Stomach smooth muscle (tissue), 2 donors: Measurements from ENCODE around the gene SNAPIN.

ENCODE experiments used
- H3K27ac ChIP-seq: one replicate; pipeline ENCODE4 v1.7.0; 2013; ENCODE audit warnings: mild to moderate bottlenecking, low read length, inconsistent platforms
- H3K27me3 ChIP-seq, 2 donors: one replicate each; pipeline ENCODE4 v1.7.0; 2013; ENCODE audit warnings: low read length in 2 of 2; ENCODE audit not compliant: insufficient read depth in 2 of 2, control insufficient read depth in 1 of 2
- H3K36me3 ChIP-seq, 2 donors: one replicate each; pipeline ENCODE4 v1.7.0; 2013; ENCODE audit warnings: low read length in 2 of 2; ENCODE audit not compliant: control insufficient read depth in 2 of 2, insufficient read depth in 2 of 2
- H3K4me1 ChIP-seq: one replicate; pipeline ENCODE4 v1.7.0; 2013; ENCODE audit warnings: low read length; ENCODE audit not compliant: control insufficient read depth, insufficient read depth
- H3K4me3 ChIP-seq, 2 donors: one replicate each; pipeline ENCODE4 v1.7.0; 2013; ENCODE audit warnings: low read length in 2 of 2
- H3K9ac ChIP-seq, 2 donors: one replicate each; pipeline ENCODE4 v1.7.0; 2013; ENCODE audit warnings: low read length in 2 of 2, mild to moderate bottlenecking in 1 of 2
- H3K9me3 ChIP-seq, 2 donors: one replicate each; pipeline ENCODE4 v1.7.0; 2013; ENCODE audit warnings: low read length in 2 of 2; ENCODE audit not compliant: control insufficient read depth in 2 of 2
- donor health status: healthy.
- donor health status: Pancreatic carcinoma.

Gene SNAPIN

GRCh38 chr1:153614189-153614900 is 44.2 kb upstream of the SNAPIN start:
- Histone ChIP-seq H3K27ac (no peak overlapping the region), H3K36me3 (peaks cover 0 to 4% of the 10 kb centered on the region in 2 donors), H3K4me3 (no peak overlapping the region), H3K9ac (no peak overlapping the region), H3K9me3 (no peaks in the 10 kb centered on the region), H3K4me1 (peaks cover 54% of the 10 kb centered on the region), H3K27me3 (no peaks in the 10 kb centered on the region)

DNA sequence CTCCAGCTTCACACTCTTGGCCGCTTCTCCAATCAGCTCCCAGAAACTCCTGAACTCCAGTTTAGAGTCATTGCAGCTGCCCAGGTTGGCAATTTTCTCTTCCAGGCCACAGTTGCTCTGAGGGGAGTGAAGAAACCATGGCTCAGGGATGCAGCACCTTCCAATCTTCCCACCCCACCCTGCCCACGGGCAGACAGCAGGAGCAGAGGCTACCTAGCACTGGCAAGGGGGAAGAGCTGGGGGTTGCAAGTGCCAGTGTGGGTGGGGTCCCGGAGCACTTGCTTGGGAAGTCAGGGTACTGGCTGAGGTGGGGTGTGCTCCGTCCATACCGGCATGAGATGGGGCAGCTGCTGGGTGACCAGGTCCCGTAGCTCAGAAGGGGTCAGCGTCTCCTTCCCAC is 43.6 kb upstream of the SNAPIN start:
- Histone ChIP-seq H3K4me3 (no peak overlapping the region), H3K9me3 (no peaks in the 10 kb centered on the region), H3K4me1 (peaks cover 49% of the 10 kb centered on the region), H3K27me3 (no peaks in the 10 kb centered on the region), H3K36me3 (peaks cover 0 to 7% of the 10 kb centered on the region in 2 donors), H3K27ac (no peak overlapping the region), H3K9ac (no peak overlapping the region)

GRCh38 chr1:153615406-153615805 is 43.1 kb upstream of the SNAPIN start:
- Histone ChIP-seq H3K36me3 (peaks cover 0 to 7% of the 10 kb centered on the region in 2 donors), H3K9ac (no peak overlapping the region), H3K27me3 (no peaks in the 10 kb centered on the region), H3K9me3 (no peaks in the 10 kb centered on the region), H3K4me3 (no peak overlapping the region), H3K4me1 (peaks cover 45% of the 10 kb centered on the region), H3K27ac (no peak overlapping the region)

DNA sequence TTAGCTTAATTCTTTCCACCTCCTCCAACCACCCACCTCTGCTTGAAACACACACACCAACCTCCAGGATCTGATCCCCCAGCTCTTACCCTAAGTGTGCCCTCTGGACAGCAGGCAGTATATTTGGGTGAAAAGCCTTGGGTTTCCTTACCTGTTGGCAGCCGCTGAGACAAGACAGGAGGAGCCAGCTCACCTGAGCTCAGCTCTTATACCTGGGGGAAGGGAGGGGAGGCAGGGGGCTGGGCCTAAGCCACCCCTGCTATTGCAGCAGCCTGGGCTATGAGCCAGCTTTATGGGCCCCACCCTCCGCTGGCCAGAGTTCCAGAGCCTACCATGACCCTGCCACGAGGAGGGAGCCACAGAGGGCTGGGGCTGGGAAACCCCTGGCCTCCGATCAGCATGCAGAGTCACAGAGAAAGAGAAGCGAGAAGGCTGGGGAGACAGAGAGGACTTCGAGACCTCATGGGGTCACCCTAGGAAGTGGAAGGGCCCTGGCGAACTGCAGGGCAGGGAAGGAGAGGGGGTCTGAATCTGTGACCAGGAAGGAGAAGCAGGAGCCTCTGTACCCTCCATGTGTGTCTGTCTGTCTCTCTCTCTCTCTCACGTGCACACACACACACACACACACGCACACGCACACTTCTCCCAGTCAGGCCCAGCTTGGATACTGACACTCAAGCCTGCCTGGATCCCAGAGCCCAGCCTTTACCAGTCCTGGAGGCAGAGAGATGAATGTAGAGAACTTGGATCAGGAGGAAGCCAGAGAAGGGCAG is 42.2 kb upstream of the SNAPIN start, which contains the start of gene S100A14:
S100A14 (minus strand) TSS at position 182 of the 773 bp plus-strand sequence. CDS start 467 bp downstream, outside the sequence.
- no peak within 1 kb of the TSS for H3K4me3 ChIP-seq
- H3K27me3 ChIP-seq, result no peaks in the 10 kb centered on the region
- no peaks in the 10 kb centered on the region for H3K9me3 ChIP-seq
- peaks cover 37% of the 10 kb centered on the region for H3K4me1 ChIP-seq
- no peak within 1 kb of the TSS for H3K9ac ChIP-seq
- H3K36me3 ChIP-seq, result peaks cover 0 to 7% of the 10 kb centered on the region in 2 donors
- H3K27ac ChIP-seq, result no peak within 1 kb of the TSS

- Histone ChIP-seq H3K9me3 (no peaks in the 10 kb centered on the region), H3K9ac (no peak overlapping the region), H3K36me3 (peaks cover 0 to 7% of the 10 kb centered on the region in 2 donors), H3K27me3 (no peaks in the 10 kb centered on the region), H3K4me3 (no peak overlapping the region), H3K4me1 (peaks cover 31% of the 10 kb centered on the region), H3K27ac (no peak overlapping the region)
These were observed 41.6 kb upstream of the SNAPIN start for GRCh38 chr1:153616917-153617311.

GRCh38 chr1:153617663-153618062 is 40.8 kb upstream of the SNAPIN start:
- H3K27ac ChIP-seq, result no peak overlapping the region
- H3K4me3 ChIP-seq, result no peak overlapping the region

GRCh38 chr1:153619171-153619570 is 39.3 kb upstream of the SNAPIN start:
- no peaks in the 10 kb centered on the region for H3K27me3 ChIP-seq
- peaks cover 25% of the 10 kb centered on the region for H3K4me1 ChIP-seq
- no peaks in the 10 kb centered on the region for H3K9me3 ChIP-seq
- H3K27ac ChIP-seq, result no peak overlapping the region
- H3K4me3 ChIP-seq, result no peak overlapping the region
- peaks cover 0 to 7% of the 10 kb centered on the region in 2 donors for H3K36me3 ChIP-seq
- no peak overlapping the region for H3K9ac ChIP-seq

More at GRCh38 chr1:153617663-153618062, 40.8 kb upstream of the SNAPIN start:
- Histone ChIP-seq H3K27me3 (no peaks in the 10 kb centered on the region), H3K4me1 (peaks cover 28% of the 10 kb centered on the region), H3K9me3 (no peaks in the 10 kb centered on the region), H3K9ac (no peak overlapping the region), H3K36me3 (peaks cover 0 to 7% of the 10 kb centered on the region in 2 donors)

GRCh38 chr1:153623101-153623500 is 35.4 kb upstream of the SNAPIN start:
- Histone ChIP-seq H3K36me3 (peaks cover 0 to 7% of the 10 kb centered on the region in 2 donors), H3K9me3 (no peaks in the 10 kb centered on the region), H3K27me3 (no peaks in the 10 kb centered on the region), H3K9ac (no peak overlapping the region), H3K4me1 (peaks cover 40% of the 10 kb centered on the region), H3K4me3 (no peak overlapping the region), H3K27ac (no peak overlapping the region)

DNA sequence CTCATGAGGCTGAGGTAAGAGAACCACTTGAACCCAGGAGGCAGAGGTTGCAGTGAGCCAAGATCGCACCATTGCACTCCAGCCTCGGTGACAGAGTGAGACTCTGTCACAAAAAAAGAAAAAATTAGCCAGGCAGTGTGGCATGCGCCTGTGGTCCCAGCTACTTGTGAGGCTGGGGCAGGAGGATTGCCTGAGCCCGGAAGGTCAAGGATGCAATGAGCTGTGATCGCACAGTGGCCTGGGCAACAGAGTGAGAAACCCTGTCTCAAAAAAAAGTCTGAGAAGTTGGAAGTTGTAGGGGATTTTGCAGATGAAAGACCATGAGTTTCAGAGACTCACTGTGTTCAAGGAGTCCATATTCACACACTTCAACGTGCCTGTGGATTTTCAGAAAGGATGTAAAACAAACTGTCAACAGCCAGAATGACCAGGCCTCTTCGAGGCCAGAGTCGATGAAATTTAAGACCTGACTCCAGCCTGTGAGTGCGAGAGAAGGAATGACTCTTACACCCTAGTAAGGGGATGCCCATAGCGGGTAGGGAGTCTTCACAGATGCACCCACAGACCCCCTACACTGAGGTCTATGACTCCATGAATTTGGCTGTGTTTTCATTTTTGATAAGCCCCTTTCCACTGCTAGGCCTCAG is 33.4 kb upstream of the SNAPIN start:
- H3K4me1 ChIP-seq, result peaks cover 45% of the 10 kb centered on the region
- no peaks in the 10 kb centered on the region for H3K36me3 ChIP-seq
- H3K27me3 ChIP-seq, result no peaks in the 10 kb centered on the region
- H3K9me3 ChIP-seq, result no peaks in the 10 kb centered on the region
- peak overlapping the region; percentile 83 for H3K27ac ChIP-seq
- no peak overlapping the region for H3K4me3 ChIP-seq
- H3K9ac ChIP-seq, result peak overlapping the region in 1 of 2 donors; percentile 51

DNA sequence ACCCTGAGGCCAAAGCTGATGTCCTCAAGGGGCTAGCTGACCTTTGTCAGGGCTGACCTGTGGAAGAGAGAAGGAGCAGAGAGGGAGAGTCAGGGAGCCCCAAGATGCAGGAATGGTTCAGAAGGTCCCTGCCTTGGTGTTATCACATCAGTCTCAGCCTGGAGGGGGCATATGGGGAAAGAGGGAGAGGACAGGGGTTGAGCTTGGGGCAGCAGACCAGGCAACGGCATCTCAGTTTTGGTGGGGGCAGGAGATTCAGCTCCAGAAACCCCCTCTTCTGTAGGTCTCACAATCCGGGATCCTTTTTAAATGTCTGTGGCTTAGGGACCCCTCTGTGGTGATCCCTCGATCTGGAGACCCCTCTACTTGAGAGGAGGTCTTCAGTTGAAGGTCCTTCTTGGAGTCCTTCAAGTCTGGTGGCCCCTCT is 32.0 kb upstream of the SNAPIN start:
- Histone ChIP-seq H3K9me3 (no peaks in the 10 kb centered on the region), H3K27me3 (no peaks in the 10 kb centered on the region), H3K4me3 (peak overlapping the region; percentile 50 to 84), H3K4me1 (peaks cover 48% of the 10 kb centered on the region), H3K36me3 (no peaks in the 10 kb centered on the region), H3K9ac (peak overlapping the region; percentile 71 to 88), H3K27ac (peak overlapping the region; percentile 83)
